NCI-H1092 treated with DMSO at 0.1 percent for 48 hours (cell line): ENCODE data around the gene DNAH17.

ENCODE experiments used
- DNase-seq: peaks from one replicate; lab custom pipeline; 2025; lab: John Stamatoyannopoulos, UW

Gene DNAH17

DNA sequence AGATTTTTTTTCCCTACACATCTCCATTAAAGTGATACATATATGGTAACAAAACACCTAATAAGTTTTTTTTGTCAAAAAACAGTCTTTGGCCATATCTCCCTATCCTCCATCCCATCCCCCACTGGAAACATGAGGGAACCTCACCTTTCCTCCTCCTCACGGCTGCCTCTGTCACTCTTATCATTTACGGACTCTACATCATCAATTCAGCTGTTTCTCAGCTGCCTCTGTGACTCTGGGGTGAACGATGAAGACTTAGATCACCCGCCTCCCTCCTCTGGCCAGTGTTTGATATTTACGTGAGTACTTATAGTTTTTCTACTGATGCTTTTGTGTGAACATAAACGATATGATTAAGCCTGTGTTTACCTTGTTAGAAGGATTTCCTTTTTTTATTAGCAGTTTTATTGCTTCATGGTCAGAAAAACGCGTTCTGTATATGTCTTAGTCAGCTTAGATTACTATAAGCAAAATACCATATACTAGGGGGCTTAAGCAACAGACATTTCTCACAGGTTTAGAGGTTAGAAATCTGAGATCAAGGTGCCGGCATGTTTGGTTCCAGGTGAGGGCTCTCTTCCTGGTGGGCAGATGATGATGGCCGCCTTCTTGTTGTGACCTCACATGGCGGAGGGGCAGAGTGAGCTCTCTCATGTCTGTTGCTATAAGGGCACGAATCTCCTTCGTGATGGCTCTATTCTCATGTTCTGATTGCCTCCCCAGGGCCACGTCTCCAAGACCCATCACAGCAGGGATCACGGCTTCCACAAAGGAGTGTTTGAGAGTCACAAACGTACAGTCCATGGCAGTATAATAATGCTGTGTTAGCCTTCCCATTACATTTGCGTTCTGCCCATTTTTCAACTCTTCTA, 32.1 kb downstream of the DNAH17 start:
- no peak for DNase-seq

DNA sequence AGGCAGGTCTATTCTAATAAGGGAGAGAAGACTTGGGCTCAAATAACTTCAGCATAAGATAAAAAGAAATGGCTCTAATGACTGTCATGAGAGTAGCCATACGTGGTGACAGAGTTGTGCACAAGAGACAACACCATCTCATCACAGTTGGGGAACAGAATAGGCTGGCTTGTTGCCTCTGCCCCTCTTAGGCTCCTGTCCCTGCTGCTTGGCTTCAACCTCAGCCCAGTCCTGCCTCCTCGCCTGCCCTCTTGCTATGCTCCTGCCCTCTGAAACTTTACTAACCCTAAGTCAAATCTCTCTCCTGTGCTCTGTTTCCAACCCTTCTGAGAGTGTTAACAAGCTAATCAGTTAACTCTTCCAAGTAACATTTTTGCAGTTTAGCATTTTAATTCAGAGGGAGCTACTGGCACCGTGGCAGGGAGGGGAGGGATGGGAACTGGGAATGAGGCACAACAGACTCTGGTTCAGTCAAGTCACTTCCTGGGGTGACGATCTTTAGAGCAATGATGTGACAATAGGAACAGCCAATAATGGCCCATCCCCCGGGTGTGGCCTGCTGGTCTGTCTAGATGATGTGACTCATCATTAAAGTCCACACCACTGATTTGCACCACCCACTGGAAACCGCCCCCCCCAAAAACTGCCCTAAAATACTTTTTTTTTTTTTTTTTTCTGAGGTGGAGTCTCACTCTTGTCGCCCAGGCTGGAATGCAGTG, 35.5 kb downstream of the DNAH17 start:
- DNase-seq = no peak

DNA sequence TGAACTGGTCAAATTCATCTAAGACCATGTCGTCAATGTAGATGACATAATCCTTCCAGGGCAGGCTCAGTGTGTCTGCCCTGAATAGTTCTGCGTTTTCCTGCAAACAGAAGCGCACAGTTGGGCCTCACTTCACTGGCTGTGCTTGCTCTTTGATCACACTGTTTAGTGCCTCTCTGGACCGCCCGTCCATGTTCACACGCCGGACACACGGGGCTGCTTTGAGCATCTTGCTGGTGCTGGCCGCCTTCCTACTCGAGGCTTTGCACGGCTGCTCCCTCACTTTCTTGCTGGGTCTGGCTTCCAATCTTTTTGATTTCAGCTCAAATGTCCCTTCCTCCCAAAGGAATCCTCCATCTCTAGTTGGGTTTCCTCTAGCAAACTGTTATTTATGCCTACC, 37.4 kb downstream of the DNAH17 start:
- DNase-seq = no peak

DNA sequence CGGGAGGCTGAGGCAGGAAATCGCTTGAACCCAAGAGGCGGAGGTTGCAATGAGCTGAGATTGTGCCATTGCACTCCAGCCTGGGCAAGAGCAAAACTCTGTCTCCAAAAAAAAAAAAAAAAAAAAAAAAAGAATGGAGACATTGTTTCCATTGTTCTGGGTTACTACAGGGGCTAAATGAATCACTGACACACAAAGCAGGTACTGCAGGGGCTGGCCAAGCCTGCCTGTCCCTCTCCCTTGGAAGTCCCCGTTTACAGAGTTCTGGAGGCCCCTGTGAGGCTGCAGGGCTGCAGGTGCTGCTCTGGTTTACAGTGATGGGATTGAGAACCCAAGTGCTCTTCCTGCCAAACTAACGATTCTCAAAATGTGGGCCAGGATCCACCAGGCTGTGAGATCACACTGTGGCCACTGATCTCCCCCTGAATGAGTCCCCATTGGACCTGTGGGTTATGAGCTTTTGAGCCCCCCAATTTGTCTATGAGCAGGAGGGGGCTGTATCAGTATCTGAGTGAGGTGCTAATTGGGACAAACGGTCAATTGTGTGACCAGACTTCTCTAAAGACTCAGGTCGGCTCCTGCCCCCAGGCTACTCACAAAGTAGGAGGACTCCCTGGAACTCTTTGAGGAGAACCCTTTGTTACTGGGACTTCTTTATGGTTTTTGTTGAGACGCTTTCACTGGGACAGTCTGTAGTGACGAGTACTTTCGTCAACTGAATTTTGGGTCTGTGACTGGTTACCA, 39.0 kb downstream of the DNAH17 start:
- DNase-seq = no peak

DNA sequence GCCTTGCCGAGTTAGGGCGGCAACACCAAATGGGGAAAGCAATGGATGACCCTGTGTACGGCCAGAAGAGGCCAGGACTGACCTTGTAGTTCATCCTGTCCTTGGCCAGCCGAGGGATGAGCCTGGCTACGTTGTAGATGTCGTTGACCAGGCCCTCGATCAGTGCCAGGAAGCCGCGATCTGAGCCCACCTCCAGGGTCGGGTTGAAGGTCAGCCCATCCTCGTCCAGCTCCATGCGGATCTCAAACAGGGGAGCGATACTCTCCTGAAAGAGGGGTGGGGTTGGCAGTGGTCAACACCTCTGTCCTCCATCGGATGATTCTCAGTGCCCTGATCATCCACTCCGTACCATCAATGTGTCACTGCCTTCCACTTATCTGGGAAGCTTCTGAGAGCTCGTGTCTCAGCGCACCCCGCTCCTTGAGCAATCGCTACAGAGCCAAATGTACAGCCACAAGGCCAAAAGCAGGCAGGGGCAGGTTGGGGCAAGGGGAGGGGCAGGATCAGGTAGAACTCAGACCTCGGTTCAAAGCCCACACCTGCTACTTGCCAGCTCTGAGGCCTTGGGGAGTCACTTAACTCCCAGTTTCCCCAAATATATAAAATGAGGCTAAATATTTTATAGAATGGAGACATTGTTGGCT, 39.9 kb downstream of the DNAH17 start:
- no peak for DNase-seq

DNA sequence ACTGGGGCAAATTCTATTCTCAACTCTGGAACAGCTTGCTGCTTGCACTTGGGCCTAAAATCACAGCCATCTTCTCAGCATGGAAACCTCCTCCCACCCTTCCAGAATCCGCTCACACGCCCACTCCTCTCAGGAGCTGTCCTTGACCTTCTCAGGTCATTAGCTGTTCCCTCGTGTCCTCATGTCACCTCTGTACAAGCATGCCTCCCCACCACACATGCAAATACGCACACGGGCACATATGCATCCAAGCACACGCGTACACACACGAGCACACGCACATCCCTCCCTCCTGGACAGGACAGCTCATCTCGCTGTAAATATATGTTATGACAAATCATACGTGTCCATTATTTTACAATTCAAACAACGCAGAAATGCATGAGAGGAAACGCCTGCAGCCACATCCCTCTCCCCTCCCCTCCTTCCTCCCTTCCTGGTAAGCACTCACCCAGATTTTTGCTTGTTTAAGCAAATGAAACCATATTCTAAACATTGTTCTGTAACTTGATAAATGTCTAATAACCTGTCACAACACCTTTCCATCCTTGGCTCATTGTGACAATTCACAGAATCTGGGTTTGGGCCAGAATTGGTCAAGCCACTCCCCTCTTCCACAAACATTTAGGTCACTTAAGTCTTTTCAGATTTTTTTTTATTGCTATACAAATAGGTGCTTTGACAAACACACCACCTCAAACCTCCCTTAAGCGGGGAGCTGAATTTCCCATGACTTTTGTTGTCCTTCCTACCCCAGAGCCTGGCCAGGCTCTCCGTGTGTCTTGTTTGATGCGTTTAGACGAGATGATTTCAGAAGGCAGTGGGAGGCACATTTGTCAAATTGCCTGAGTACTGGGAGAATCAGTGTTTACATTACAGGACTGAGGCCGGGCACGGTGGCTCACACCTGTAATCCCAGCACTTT, 41.7 kb downstream of the DNAH17 start:
- peak; percentile 91 for DNase-seq

DNA sequence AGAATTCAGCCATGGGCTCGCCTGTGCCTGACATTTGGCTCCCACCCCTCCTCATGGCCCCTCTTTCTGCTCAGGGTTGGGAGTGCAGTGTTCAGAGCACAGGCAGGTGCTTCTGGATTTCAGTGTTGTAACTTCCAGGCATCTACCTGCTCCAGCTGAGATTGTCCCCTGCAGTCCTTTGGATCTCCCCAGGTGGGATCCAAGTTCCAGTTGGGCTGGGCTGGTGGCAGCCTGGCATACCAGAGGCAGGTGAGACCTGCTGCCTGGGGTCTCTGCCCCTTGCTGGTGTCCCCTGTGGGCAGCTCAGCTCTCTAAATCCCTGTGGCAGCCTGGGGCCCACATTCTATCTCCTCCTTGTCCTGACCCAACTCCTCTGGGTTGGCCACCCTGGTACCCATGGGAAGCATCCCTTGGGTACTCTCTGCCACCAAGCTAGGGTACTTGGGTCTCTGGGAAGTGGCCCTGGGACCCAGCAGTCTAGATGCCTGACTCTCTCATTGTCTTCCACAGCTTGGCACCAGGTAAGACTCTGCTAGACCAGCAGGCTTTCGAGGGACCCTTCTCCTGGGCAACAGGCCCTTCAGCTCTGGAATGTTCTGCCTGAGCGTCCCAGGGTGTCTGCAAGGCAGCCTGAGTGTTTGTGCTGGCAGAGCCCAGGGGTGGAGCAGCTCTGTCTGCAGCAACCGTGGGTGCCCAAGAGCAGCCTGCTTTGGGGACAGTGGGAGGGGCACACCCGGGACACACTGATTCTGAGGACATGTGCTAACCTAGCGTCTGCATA, 42.5 kb downstream of the DNAH17 start:
- DNase-seq = no peak

DNA sequence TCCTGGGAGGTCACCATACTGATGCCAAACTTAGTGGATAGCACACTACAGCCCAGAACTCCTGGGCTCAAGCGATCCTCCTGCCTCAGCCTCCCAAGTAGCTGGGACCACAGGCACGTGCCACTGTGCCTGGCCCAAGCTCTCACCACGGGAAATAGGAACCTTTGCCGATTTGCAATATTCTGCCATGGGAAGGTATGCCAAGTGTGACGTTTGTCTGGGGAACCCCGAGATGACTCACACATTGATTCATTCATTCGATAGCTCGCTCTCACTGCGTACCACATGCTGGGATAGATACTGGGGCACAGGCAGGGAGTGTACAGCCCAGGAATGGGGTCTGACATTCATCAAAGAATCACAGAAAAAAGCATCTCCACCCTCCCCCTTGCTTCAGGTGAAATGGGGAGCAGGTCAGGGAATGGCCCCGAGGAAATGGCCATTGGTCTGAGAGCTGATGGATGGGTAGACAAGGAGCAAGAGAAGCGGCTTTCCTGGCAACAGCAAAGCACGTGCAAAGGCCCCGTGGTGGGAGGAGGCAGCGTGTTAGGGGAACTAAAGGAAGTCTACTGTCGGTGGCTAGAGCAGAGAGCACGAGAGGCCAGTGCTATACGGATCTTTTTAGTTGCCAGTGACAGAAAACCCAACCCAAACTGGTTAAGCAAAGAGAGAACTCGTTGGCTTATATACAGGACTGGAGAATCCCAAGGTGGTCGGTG, 44.1 kb downstream of the DNAH17 start:
- no peak for DNase-seq

DNA sequence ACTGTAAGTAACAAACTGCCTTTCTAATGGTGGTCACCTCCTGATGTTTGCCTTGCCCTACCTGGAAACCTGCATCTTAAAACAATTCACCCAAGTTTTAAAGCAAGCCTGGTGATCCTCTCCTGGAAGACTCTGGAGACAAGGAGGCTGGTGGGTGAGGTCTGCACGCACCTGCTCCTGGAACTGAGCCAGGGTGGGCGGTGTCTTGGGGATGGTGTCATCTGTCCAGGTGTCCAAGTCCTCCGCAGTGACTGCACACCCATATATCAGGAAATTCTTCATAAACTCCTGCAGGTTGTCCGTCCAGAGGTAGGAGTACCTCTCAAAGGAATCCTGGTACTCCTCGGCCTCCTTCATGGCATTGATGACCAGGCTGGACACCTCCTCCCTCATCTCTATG, 44.9 kb downstream of the DNAH17 start:
- DNase-seq = no peak

DNA sequence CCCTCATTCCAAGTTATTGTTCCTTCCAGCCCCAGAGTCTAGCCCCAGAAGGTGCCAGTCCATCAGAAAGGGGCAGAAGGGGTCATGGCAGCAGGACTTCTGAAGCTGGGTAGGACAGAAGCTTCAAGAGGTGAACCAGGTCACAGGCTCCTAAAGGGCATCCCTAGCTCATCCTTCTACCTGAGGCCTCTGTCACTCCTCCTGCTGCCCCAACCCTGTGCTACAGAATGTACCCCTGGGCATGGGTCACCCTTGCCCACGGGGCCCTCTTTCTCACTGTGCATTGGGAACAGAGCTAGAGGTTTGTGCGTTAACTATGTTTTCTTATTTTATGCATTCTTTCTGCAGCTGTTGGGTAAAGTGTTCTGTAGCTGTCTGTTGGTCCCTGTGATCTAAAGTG, 46.5 kb downstream of the DNAH17 start:
- DNase-seq = no peak

DNA sequence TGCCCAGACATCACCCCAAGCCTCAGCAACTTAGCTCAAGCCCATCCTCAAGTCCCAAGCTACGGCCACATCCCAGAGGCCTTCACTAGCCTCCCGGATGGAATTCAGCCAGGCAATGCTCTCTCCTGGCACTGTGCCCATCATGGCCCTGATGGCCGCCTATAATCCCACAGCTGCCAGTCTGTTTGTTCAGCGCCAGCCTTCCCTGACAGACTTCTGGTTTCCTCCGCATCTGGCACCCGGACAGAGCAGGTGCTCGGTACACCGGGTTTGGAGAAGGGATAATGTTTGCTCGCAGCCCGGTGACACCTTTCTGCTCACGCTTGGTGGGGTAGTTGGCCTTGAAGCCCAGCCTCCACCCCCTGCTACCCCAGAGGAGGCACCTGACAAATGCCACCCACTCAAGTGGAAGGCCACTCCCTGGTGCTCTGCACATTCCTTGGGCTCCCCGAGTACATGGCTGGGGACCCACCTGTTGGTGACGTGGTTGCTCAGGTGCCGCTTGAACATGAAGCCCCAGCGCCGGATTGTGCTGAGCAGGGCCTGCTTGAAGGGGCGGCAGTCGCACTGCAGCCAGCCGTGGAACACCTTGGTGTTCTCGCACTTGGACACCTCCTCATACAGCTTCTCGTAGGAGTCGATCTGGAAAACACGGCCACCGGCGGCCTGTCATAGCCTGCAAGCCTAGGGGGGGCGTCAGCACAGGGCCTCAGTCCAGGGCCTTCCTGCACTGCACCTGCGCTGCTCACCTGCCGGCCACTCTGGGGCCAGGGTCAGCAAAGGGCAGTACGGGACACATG, 47.1 kb downstream of the DNAH17 start:
- peak; percentile 96 for DNase-seq

DNA sequence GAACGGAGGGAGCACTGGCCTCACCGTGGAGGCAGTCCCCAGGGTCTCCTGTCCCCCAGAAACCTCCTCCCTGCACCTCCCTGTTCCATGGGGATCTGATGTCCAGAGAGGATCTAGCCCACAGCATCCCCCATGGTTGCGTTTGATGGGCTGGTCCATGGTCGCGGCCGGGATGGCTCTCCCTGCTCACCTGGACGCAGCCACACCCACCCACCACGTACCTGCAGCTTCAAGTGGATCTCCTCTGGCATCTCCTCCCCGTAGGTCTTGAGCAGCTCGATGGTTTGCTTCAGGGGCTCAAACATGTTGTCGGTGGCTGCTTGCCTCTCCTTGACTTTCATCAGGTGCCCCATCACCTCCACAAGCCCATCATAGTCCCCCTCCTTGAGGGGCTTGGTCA, 47.9 kb downstream of the DNAH17 start:
- DNase-seq = no peak

DNA sequence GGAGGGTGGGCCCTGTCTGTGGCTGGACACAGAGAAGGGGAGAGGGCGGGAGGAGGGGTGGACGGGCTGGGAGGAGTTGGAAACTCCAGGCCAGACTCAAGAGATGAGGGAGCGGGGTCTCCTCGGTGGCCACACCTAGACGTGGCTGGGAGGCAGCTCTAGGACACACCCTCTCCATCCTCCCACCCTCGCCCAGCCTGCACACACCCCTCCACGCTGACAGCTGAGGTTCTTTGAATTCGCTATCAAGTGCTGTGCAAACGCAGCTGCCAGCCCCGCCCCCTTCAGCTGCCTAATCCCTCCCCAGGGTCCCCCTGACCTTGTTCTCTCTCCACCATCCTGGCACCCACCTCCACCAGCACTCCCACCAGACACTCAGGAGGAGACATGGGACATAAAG, 48.7 kb downstream of the DNAH17 start:
- DNase-seq = peak; percentile 95

DNA sequence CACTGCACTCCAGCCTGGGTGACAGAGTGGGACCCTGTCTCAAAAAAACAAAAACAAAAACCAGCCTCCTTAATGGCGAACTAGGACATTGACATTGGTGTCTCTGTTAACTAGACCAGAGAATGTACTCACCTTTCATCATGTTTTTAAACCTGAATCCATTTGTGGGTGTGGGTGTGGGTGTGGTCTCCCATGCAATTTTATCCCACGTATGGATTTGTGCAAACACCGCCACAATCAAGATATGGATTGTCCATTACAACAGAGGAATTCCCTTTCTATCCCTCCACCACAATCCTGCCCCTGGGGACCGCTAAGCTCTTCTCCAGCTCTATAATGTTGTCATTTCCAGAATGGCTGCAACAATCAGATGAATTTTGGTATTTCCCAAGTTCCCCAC, 49.9 kb downstream of the DNAH17 start:
- no peak for DNase-seq

DNA sequence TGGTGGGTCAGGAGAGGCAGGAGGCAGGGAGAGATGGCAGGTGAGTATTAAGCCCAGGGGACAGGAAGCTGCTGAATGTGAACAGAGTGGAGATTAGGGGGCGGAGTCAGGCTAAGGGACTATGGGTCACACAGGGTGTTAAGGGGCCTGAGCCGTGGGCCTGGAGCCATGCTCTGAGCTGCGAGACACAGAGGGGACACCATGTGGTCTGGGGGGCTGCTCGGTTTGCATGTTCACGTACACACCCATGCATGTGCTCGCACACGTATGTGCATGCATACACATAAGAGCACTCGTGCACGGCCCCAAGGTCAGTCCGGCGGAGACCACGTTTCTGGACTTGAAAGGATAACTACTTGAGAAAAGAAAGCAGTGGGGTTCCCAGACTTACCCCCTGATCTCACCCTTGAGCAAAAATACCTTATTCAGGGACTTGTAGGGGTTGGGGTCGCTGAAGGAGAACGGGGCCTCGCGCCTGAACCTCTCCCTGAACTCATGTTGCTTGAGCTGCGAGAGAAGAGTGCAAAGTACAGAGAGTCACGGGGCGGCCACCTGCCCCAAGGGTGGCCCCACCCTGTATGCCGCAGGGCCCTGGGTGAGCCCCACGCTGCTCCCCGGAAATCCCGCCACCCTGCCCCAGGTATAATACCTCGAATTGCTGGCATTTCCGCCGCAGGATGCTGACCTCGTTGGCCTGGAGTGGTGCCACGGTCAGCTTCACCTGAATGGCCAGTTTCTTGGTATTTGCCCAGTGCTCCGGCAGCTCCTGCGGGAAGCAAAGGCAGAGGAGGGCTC, 50.8 kb downstream of the DNAH17 start:
- DNase-seq = no peak

DNA sequence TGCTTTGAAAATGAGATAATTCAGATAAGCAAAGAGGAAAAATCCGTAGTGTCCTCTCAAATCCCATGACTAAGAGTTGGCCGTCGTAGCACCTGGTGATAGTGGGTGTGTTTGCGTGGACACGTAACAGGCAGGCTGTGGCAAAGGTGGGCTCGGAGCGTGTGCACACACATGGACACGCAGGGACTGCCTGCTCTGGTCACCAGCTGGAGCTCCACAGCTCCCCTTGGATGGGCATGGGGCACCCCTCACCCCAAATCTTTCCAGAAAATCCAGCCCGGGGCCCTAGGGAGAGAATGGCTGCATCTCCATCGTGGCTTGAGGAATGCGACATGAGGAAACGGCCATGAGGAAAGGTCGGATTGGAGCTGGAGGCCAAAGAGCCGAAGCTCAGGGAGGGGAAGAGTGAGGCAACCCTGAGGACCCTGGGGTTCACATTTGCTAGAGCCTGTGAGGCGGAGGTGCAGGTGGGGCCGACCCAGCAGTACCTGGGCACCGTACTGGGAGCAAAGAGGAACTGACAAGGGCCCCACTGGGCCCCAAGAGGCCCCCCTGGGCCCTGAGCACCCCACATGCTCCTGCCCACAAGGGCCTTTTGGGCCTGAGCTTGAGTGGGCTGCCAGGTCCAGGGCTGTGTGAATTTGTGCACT, 51.6 kb downstream of the DNAH17 start:
- no peak for DNase-seq

DNA sequence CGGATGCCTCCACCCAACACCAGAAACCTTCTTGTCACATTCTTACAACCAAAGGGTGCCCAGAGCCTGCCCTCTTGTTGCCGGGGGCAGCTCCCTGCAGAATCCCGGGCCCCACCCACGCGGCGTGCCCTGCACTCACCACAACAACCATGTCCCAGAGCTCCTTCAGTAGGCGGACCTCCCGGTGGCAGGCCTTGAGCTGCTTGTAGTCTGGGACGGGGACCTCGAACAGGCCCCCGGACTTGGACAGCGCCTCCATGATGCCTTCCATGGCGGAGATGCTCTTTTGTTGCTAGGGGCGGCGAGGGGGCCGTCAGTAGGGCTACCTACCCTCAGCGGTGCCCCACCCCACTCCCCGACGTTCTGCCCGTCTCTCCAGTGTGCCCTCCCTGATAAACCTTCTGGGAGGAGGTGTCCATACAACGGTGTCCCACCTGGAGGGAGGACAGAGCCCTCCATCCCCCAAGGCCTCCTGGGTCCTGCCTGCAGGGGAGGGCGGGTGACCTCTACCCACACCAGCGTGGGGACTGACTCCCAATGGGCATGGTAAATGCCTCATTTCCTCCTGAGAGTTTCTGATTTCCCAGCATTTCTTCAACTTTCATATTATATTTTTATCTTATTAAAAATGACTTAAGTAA, 52.2 kb downstream of the DNAH17 start:
- no peak for DNase-seq
